Measurements from ENCODE around the gene GPR62. TPM values are rescaled to one million over a fixed set of nuclear protein-coding genes. Genes with fewer than 3 reads are reported as not detected.
"Not testable (repeated sequence)": the region's sequence is repeated elsewhere in the genome, so short reads cannot be mapped to it uniquely, and the experiment has no call there.

GPR62 gene
- total RNA-seq, 1 experiment from 2014 or later: not detected

GRCh38 chr3:51988286-51989146, 33.3 kb downstream of the GPR62 start:
- H3K9me3 ChIP-seq (ENCODE audit: low read length): no peaks in the 10 kb centered on the region
- DNase-seq (no peak), ATAC-seq (no peak)
- peaks cover 14% of the 10 kb centered on the region for H3K36me3 ChIP-seq (ENCODE audit: low read depth, low read length)
- H3K9ac ChIP-seq (ENCODE audit: low read length): no peak overlapping the region
- H3F3A ChIP-seq (ENCODE audit: low read length, unreplicated experiment): peaks cover 8% of the 10 kb centered on the region
- ChIA-PET CTCF (no interaction called here), POLR2A (ENCODE audit: unreplicated experiment) (no interaction called here)
- H2AFZ ChIP-seq (ENCODE audit: low read length): no peak overlapping the region
- TF ChIP-seq CTCF (conservative IDR thresholded peaks at IDR 0.05; ENCODE audit: low read depth, low read length): no peak
- TF ChIP-seq EZH2 (IDR thresholded peaks at IDR 0.05; ENCODE audit: low read length, unreplicated experiment): no peak
- TF ChIP-seq EZH2phosphoT487 (IDR thresholded peaks at IDR 0.05; ENCODE audit: borderline replicate concordance, low read length): no peak
- H3K79me2 ChIP-seq (ENCODE audit: low read length): peaks cover 28% of the 10 kb centered on the region
- no peaks in the 10 kb centered on the region for H3K27me3 ChIP-seq (ENCODE audit: low read length)
- H3K4me3 ChIP-seq (ENCODE audit: low read length): no peak overlapping the region
- H4K20me1 ChIP-seq (ENCODE audit: low read length): no peaks in the 10 kb centered on the region
- no peak overlapping the region for H3K4me2 ChIP-seq (ENCODE audit: low read length)
- BruUV-seq (replicated peaks): no TSS peak
- peaks cover 7% of the 10 kb centered on the region for H3K4me1 ChIP-seq (ENCODE audit: insufficient read depth, low read length)
- intact Hi-C loops (cut with micrococcal nuclease): no loop called here
- no peaks in the 10 kb centered on the region for H3K9me2 ChIP-seq (replicated peaks; ENCODE audit: low read length)
- no peak overlapping the region for H3K27ac ChIP-seq (ENCODE audit: low read length)

GRCh38 chr3:51990501-51990971, 35.4 kb downstream of the GPR62 start:
- H3K4me2 ChIP-seq (ENCODE audit: low read length); ATAC-seq; POLR2A ChIA-PET (ENCODE audit: unreplicated experiment); H3K9me2 ChIP-seq (replicated peaks; ENCODE audit: low read length); DNase-seq; H3K4me3 ChIP-seq (ENCODE audit: low read length); H3K27me3 ChIP-seq (ENCODE audit: low read length); H3K9ac ChIP-seq (ENCODE audit: low read length); BruUV-seq (replicated peaks); H4K20me1 ChIP-seq (ENCODE audit: low read length); intact Hi-C loops (cut with micrococcal nuclease); H3K9me3 ChIP-seq (ENCODE audit: low read length); H3K27ac ChIP-seq (ENCODE audit: low read length); H2AFZ ChIP-seq (ENCODE audit: low read length): not testable (repeated sequence)
- CTCF ChIA-PET: interaction anchor here (1.1 kb wide), 1 partner anchor 49 kb away, joined by 4 read pairs; the partner anchor contains the start of gene RRP9
- Histone ChIP-seq H3K79me2 (ENCODE audit: low read length) (peaks cover 30% of the 10 kb centered on the region), H3F3A (ENCODE audit: low read length, unreplicated experiment) (peaks cover 18% of the 10 kb centered on the region), H3K36me3 (ENCODE audit: low read depth, low read length) (peaks cover 29% of the 10 kb centered on the region), H3K4me1 (ENCODE audit: insufficient read depth, low read length) (peaks cover 12% of the 10 kb centered on the region)

GRCh38 chr3:51992017-51992682, 37.0 kb downstream of the GPR62 start:
- H3K4me2 ChIP-seq (ENCODE audit: low read length): no peak overlapping the region
- peaks cover 32% of the 10 kb centered on the region for H3K79me2 ChIP-seq (ENCODE audit: low read length)
- H3F3A ChIP-seq (ENCODE audit: low read length, unreplicated experiment): peaks cover 18% of the 10 kb centered on the region
- H3K9ac ChIP-seq (ENCODE audit: low read length): no peak overlapping the region
- no peaks in the 10 kb centered on the region for H3K9me3 ChIP-seq (ENCODE audit: low read length)
- H4K20me1 ChIP-seq (ENCODE audit: low read length): 0 out of 2 replicates have a peak, but pooled peaks cover 4% of the 10 kb centered on the region
- ChIA-PET CTCF (interaction anchor here (1.1 kb wide), 1 partner anchor 51 kb away, joined by 4 read pairs; the partner anchor contains the start of gene RRP9), POLR2A (ENCODE audit: unreplicated experiment) (interaction anchor here (0.6 to 0.7 kb wide), 2 partner anchors 8 to 162 kb away, joined by 3 to 9 read pairs; partner anchors contain the start of gene POC1A)
- no peak for TF ChIP-seq EZH2phosphoT487 (IDR thresholded peaks at IDR 0.05; ENCODE audit: borderline replicate concordance, low read length)
- TF ChIP-seq CTCF (conservative IDR thresholded peaks at IDR 0.05; ENCODE audit: low read depth, low read length): no peak
- no peak for TF ChIP-seq EZH2 (IDR thresholded peaks at IDR 0.05; ENCODE audit: low read length, unreplicated experiment)
- intact Hi-C loops (cut with micrococcal nuclease): no loop called here
- H2AFZ ChIP-seq (ENCODE audit: low read length): no peak overlapping the region
- no peak overlapping the region for H3K4me3 ChIP-seq (ENCODE audit: low read length)
- no peak for DNase-seq
- H3K27ac ChIP-seq (ENCODE audit: low read length): no peak overlapping the region
- H3K36me3 ChIP-seq (ENCODE audit: low read depth, low read length): peaks cover 29% of the 10 kb centered on the region
- ATAC-seq: no peak
- H3K4me1 ChIP-seq (ENCODE audit: insufficient read depth, low read length): peaks cover 12% of the 10 kb centered on the region
- no peaks in the 10 kb centered on the region for H3K9me2 ChIP-seq (replicated peaks; ENCODE audit: low read length)
- BruUV-seq (replicated peaks): no TSS peak
- H3K27me3 ChIP-seq (ENCODE audit: low read length): no peaks in the 10 kb centered on the region

- ATAC-seq; CTCF ChIA-PET; H3K9me3 ChIP-seq (ENCODE audit: low read length); H3K9ac ChIP-seq (ENCODE audit: low read length); H4K20me1 ChIP-seq (ENCODE audit: low read length); H2AFZ ChIP-seq (ENCODE audit: low read length); H3K27ac ChIP-seq (ENCODE audit: low read length); H3K9me2 ChIP-seq (replicated peaks; ENCODE audit: low read length); DNase-seq; intact Hi-C loops (cut with micrococcal nuclease); BruUV-seq (replicated peaks); H3K27me3 ChIP-seq (ENCODE audit: low read length); H3K4me3 ChIP-seq (ENCODE audit: low read length); POLR2A ChIA-PET (ENCODE audit: unreplicated experiment): not testable (repeated sequence)
- Histone ChIP-seq H3F3A (ENCODE audit: low read length, unreplicated experiment) (peaks cover 18% of the 10 kb centered on the region), H3K36me3 (ENCODE audit: low read depth, low read length) (peaks cover 29% of the 10 kb centered on the region), H3K4me1 (ENCODE audit: insufficient read depth, low read length) (peaks cover 22% of the 10 kb centered on the region), H3K79me2 (ENCODE audit: low read length) (peaks cover 32% of the 10 kb centered on the region), H3K4me2 (ENCODE audit: low read length) (peak overlapping the region; percentile 93; the same call in 1 of the 2 replicates)
Observed at GRCh38 chr3:51993657-51994056, 38.5 kb downstream of the GPR62 start.
